B cell (primary cell): Measurements from ENCODE around the gene HBG2. TPM values are rescaled to one million over a fixed set of nuclear protein-coding genes. Genes with fewer than 3 reads are reported as not detected.

Experiments
- ATAC-seq: fragments of 200-7000 bp; cut with Tn5 transposase; one replicate; pipeline ENCODE4 v1.10.0; 2021; ENCODE audit warnings: low read depth, mild to moderate bottlenecking, moderate number of reproducible peaks, moderate library complexity
- CTCF ChIA-PET: fragments of 350-600 bp; sonication (Branson Sonifier 250); formaldehyde crosslinking; loops from one replicate; lab custom pipeline; 2021; ENCODE audit warnings: antibody characterized with exemption, inconsistent platforms; lab: Charles Lee
- POLR2A ChIA-PET: fragments of 350-600 bp; sonication (Branson Sonifier 250); formaldehyde crosslinking; loops from one replicate; lab custom pipeline; 2021; ENCODE audit warnings: antibody characterized with exemption; lab: Charles Lee
- DNase-seq: peaks from one replicate; pipeline ENCODE4 v3.0.0; 2013
- H2AFZ ChIP-seq: 2 replicates; pipeline ENCODE4 v1.6.1; 2012; ENCODE audit warnings: mild to moderate bottlenecking, low read depth, low read length; ENCODE audit not compliant: insufficient read depth, poor library complexity, severe bottlenecking
- H3K27ac ChIP-seq, 2 donors: 1 replicate in 1 of 2; 2 replicates in 1 of 2; pipeline ENCODE4 v1.5.1; 2012 to 2013; ENCODE audit warnings: low read length in 2 of 2, mild to moderate bottlenecking in 2 of 2, moderate library complexity in 1 of 2
- H3K27me3 ChIP-seq, 4 experiments: fragments of 200-600 bp in 1 of 4; sonication (generic) in 1 of 4; replicated peaks in 1 of 4; 1 replicate in 2 of 4; 2 replicates in 2 of 4; pipeline versions ENCODE4 v1.6.1 to v1.7.0; 2013 to 2016; ENCODE audit warnings: low read length in 3 of 4, mild to moderate bottlenecking in 2 of 4, mixed read lengths in 1 of 4, moderate library complexity in 1 of 4; ENCODE audit not compliant: insufficient read depth in 4 of 4, control insufficient read depth in 3 of 4; ENCODE audit errors: control extremely low read depth in 1 of 4
- H3K36me3 ChIP-seq, 2 experiments: replicated peaks in 1 of 2; 1 replicate in 1 of 2; 2 replicates in 1 of 2; pipeline versions ENCODE4 v1.6.1 to v1.7.1; 2013; ENCODE audit warnings: low read length in 1 of 2; ENCODE audit not compliant: insufficient read depth in 2 of 2, control insufficient read depth in 1 of 2; ENCODE audit errors: control extremely low read depth in 1 of 2, extremely low read depth in 1 of 2
- H3K4me1 ChIP-seq, 2 donors: fragments of 200-600 bp in 1 of 2; sonication (generic) in 1 of 2; 1 replicate in 1 of 2; 2 replicates in 1 of 2; pipeline versions ENCODE4 v1.5.1 to v1.6.1; 2013 to 2017; ENCODE audit warnings: low read length in 2 of 2; ENCODE audit not compliant: control insufficient read depth in 2 of 2, insufficient read depth in 2 of 2
- H3K4me2 ChIP-seq: replicated peaks from 2 replicates; pipeline ENCODE3; 2012; ENCODE audit warnings: mild to moderate bottlenecking, low read depth, low read length; ENCODE audit not compliant: poor library complexity, severe bottlenecking
- H3K4me3 ChIP-seq, 5 experiments: fragments of 200-600 bp in 1 of 5; sonication (generic) in 1 of 5; 1 replicate in 3 of 5; 2 replicates in 2 of 5; pipeline versions ENCODE4 v1.5.1 to v1.7.0; 2011 to 2016; ENCODE audit warnings: low read length in 4 of 5, mild to moderate bottlenecking in 4 of 5, low read depth in 2 of 5, control low read depth in 1 of 5, moderate library complexity in 1 of 5; ENCODE audit not compliant: insufficient read depth in 1 of 5; ENCODE audit errors: control extremely low read depth in 1 of 5, extremely low read depth in 1 of 5
- H3K79me2 ChIP-seq: fragments of 200-600 bp; sonication (generic); one replicate; pipeline ENCODE4 v1.6.0; 2016; ENCODE audit warnings: low read length; ENCODE audit not compliant: control insufficient read depth, insufficient read depth
- H3K9ac ChIP-seq: fragments of 200-600 bp; sonication (generic); 2 replicates; pipeline ENCODE4 v1.6.1; 2017; ENCODE audit warnings: mild to moderate bottlenecking, low read length, moderate library complexity
- H3K9me3 ChIP-seq, 3 donors: one replicate each; pipeline versions ENCODE4 v1.6.1 to v1.7.1; 2013; ENCODE audit warnings: low read length in 2 of 3; ENCODE audit not compliant: control insufficient read depth in 2 of 3, insufficient read depth in 1 of 3; ENCODE audit errors: control extremely low read depth in 1 of 3
- H4K20me1 ChIP-seq: 2 replicates; pipeline ENCODE4 v1.6.0; 2012; ENCODE audit warnings: mild to moderate bottlenecking, low read length; ENCODE audit not compliant: insufficient read depth, control insufficient read depth, poor library complexity, severe bottlenecking
- H3K27ac Mint-ChIP-seq: one replicate; pipeline ENCODE4 v1.8.0; 2021; ENCODE audit warnings: mixed read lengths
- H3K27me3 Mint-ChIP-seq: one replicate; pipeline ENCODE4 v1.8.0; 2021; ENCODE audit warnings: mixed read lengths
- H3K4me1 Mint-ChIP-seq: one replicate; pipeline ENCODE4 v1.8.0; 2021; ENCODE audit warnings: mixed read lengths
- H3K4me3 Mint-ChIP-seq: one replicate; pipeline ENCODE4 v1.8.0; 2021; ENCODE audit warnings: mixed read lengths
- H3K9me3 Mint-ChIP-seq: one replicate; pipeline ENCODE4 v1.8.0; 2022; ENCODE audit warnings: mixed read lengths; ENCODE audit not compliant: insufficient read depth
- CTCF ChIP-seq: fragments of 200-600 bp; IDR thresholded peaks from one replicate; pipeline ENCODE4 v1.8.0; 2022; ENCODE audit warnings: antibody characterized with exemption, mild to moderate bottlenecking
- EZH2 ChIP-seq: IDR thresholded peaks from 2 replicates; pipeline ENCODE4 v1.6.1; 2012; ENCODE audit warnings: borderline replicate concordance, low read depth, mild to moderate bottlenecking, moderate library complexity, low read length; ENCODE audit not compliant: insufficient read depth, poor library complexity, severe bottlenecking
- WGBS: methylation state at CpG from one replicate; pipeline ENCODE4 v1.1.5; 2013; ENCODE audit warnings: missing lambda C conversion rate; ENCODE audit not compliant: insufficient coverage; 5-methylcytosine and 5-hydroxymethylcytosine counted together
- intact Hi-C: fragments of 100-400 bp; cut with micrococcal nuclease; formaldehyde crosslinking; loops from one replicate; pipeline ENCODE4 v1.10.0; 2022
- polyA plus RNA-seq: library from polyadenylated mRNA; depleted of rRNA; stranded (reverse); fragments of >200 nt; gene quantifications from 2 replicates; pipeline ENCODE4 v1.2.3, GENCODE V29; 2012
- total RNA-seq, 2 donors: library from RNA; stranded (reverse); fragments of 120-200 nt in 1 of 2; gene quantifications; 1 replicate in 1 of 2; 2 replicates in 1 of 2; pipeline versions ENCODE4 v1.2.3 to v1.2.4, GENCODE V29; 2013 to 2022

HBG2 gene
- total and polyA plus RNA-seq, 2 donors (not counting 1 experiment from before 2014, with no cell fraction given) = not detected

GRCh38 chr11:5284637-5285036, 30.1 kb upstream of the HBG2 start:
- no peaks in the 10 kb centered on the region for H3K79me2 ChIP-seq
- no peaks in the 10 kb centered on the region for H3K9me3 ChIP-seq
- H3K4me1 Mint-ChIP-seq = no peaks in the 10 kb centered on the region
- no peak for DNase-seq
- TF ChIP-seq CTCF (no peak), EZH2 (no peak)
- no peaks in the 10 kb centered on the region for H3K4me1 ChIP-seq
- intact Hi-C loops = no loop called here
- H3K27me3 ChIP-seq = no peaks in the 10 kb centered on the region
- H3K4me2 ChIP-seq = no peak overlapping the region
- H2AFZ ChIP-seq = no peak overlapping the region
- no peak overlapping the region for H3K9ac ChIP-seq
- H3K27me3 Mint-ChIP-seq = peaks cover 3% of the 10 kb centered on the region
- H3K9me3 Mint-ChIP-seq = no peaks in the 10 kb centered on the region
- no peak overlapping the region for H3K4me3 ChIP-seq
- no peaks in the 10 kb centered on the region for H3K36me3 ChIP-seq
- no peak overlapping the region for H3K27ac Mint-ChIP-seq
- H3K27ac ChIP-seq = no peak overlapping the region
- H4K20me1 ChIP-seq = no peaks in the 10 kb centered on the region
- ChIA-PET CTCF (interaction anchor here (0.6 kb wide), 1 partner anchor 383 kb away, joined by 3 read pairs; no protein-coding TSS in a partner anchor), POLR2A (no interaction called here)
- H3K4me3 Mint-ChIP-seq = no peak overlapping the region
- no peak for ATAC-seq
- 93% methylated on average over 2 of the region's 2 CpGs for WGBS

GRCh38 chr11:5283882-5284281, 29.3 kb upstream of the HBG2 start:
- ChIA-PET POLR2A (no interaction called here), CTCF (interaction anchor here (0.6 kb wide), 1 partner anchor 383 kb away, joined by 3 read pairs; no protein-coding TSS in a partner anchor)
- no peak overlapping the region for H3K4me3 Mint-ChIP-seq
- Histone ChIP-seq H3K27ac (no peak overlapping the region), H3K36me3 (no peaks in the 10 kb centered on the region), H3K27me3 (no peaks in the 10 kb centered on the region), H3K9ac (no peak overlapping the region), H3K79me2 (no peaks in the 10 kb centered on the region), H2AFZ (no peak overlapping the region), H3K4me3 (no peak overlapping the region), H3K9me3 (no peaks in the 10 kb centered on the region), H3K4me2 (no peak overlapping the region), H4K20me1 (no peaks in the 10 kb centered on the region), H3K4me1 (no peaks in the 10 kb centered on the region)
- ATAC-seq (no peak), DNase-seq (no peak)
- no peak overlapping the region for H3K27ac Mint-ChIP-seq
- H3K27me3 Mint-ChIP-seq = peaks cover 3% of the 10 kb centered on the region
- no peaks in the 10 kb centered on the region for H3K4me1 Mint-ChIP-seq
- 43% methylated on average over 1 of the region's 1 CpG for WGBS
- intact Hi-C loops = no loop called here
- TF ChIP-seq EZH2 = no peak
- no peak for TF ChIP-seq CTCF
- H3K9me3 Mint-ChIP-seq = no peaks in the 10 kb centered on the region
